Fibroblast of lung (primary cell): ENCODE data around the gene PAK6. TPM values are rescaled to one million over a fixed set of nuclear protein-coding genes. Genes with fewer than 3 reads are reported as not detected.

Experiments
- DNase-seq, 2 donors: peaks; one replicate each; pipeline versions ENCODE4 v3.0.0 to v3.0.0-alpha.2; 2010; ENCODE audit warnings: low read depth in 2 of 2
- H2AFZ ChIP-seq: 2 replicates; pipeline ENCODE4 v1.5.1; 2012; ENCODE audit warnings: low read length, control low read depth, inconsistent platforms
- H3K27ac ChIP-seq: 2 replicates; pipeline ENCODE4 v1.5.1; 2011; ENCODE audit warnings: low read length, control low read depth; ENCODE audit not compliant: insufficient read depth
- H3K27me3 ChIP-seq: 2 replicates; pipeline ENCODE4 v1.5.1; 2011; ENCODE audit warnings: mild to moderate bottlenecking, low read length; ENCODE audit not compliant: control insufficient read depth, insufficient read depth
- H3K36me3 ChIP-seq: 2 replicates; pipeline ENCODE4 v1.5.1; 2011; ENCODE audit warnings: low read length; ENCODE audit not compliant: control insufficient read depth, insufficient read depth
- H3K4me1 ChIP-seq: 2 replicates; pipeline ENCODE4 v1.5.1; 2011; ENCODE audit warnings: low read length; ENCODE audit not compliant: control insufficient read depth, insufficient read depth; ENCODE audit errors: extremely low read depth
- H3K4me2 ChIP-seq: 2 replicates; pipeline ENCODE4 v1.5.1; 2011; ENCODE audit warnings: low read length, control low read depth; ENCODE audit not compliant: insufficient read depth; ENCODE audit errors: extremely low read depth
- H3K4me3 ChIP-seq, 4 experiments: fragments of 200-600 bp in 1 of 4; sonication (generic) in 1 of 4; replicated peaks in 1 of 4; 2 replicates each; pipeline ENCODE4 v1.5.1; 2011 to 2016; ENCODE audit warnings: low read length in 4 of 4, low read depth in 3 of 4, mild to moderate bottlenecking in 3 of 4, control low read depth in 2 of 4, inconsistent platforms in 1 of 4, mixed read lengths in 1 of 4; ENCODE audit not compliant: insufficient read depth in 1 of 4; ENCODE audit errors: control extremely low read depth in 1 of 4
- H3K79me2 ChIP-seq: 2 replicates; pipeline ENCODE4 v1.5.1; 2012; ENCODE audit warnings: mild to moderate bottlenecking, low read length, inconsistent platforms; ENCODE audit not compliant: control insufficient read depth, insufficient read depth
- H3K9ac ChIP-seq: 2 replicates; pipeline ENCODE4 v1.5.1; 2011; ENCODE audit warnings: mild to moderate bottlenecking, low read length, control low read depth; ENCODE audit not compliant: insufficient read depth
- H3K9me3 ChIP-seq: 2 replicates; pipeline ENCODE4 v1.5.1; 2012; ENCODE audit warnings: low read depth, low read length; ENCODE audit not compliant: control insufficient read depth, insufficient read depth
- H4K20me1 ChIP-seq: 2 replicates; pipeline ENCODE4 v1.5.1; 2011; ENCODE audit warnings: low read length; ENCODE audit not compliant: control insufficient read depth, insufficient read depth; ENCODE audit errors: extremely low read depth
- CTCF ChIP-seq, 2 donors: IDR thresholded peaks in 1 of 2; conservative IDR thresholded peaks in 1 of 2; 1 replicate in 1 of 2; 2 replicates in 1 of 2; pipeline ENCODE4 v1.5.1; 2011 to 2012; ENCODE audit warnings: low read length in 2 of 2, control low read depth in 1 of 2, inconsistent platforms in 1 of 2, low read depth in 1 of 2, mild to moderate bottlenecking in 1 of 2
- EZH2 ChIP-seq: IDR thresholded peaks from 2 replicates; pipeline ENCODE4 v1.5.1; 2012; ENCODE audit warnings: low read length, control low read depth, mild to moderate bottlenecking; ENCODE audit errors: missing control alignments
- polyA plus RNA-seq, 2 donors: library from polyadenylated mRNA; depleted of rRNA in 1 of 2; stranded (reverse) in 1 of 2; unstranded in 1 of 2; fragments of >200 nt; gene quantifications; 2 replicates each; pipeline ENCODE4 v1.2.1, GENCODE V29; 2011 to 2012; ENCODE audit warnings: missing spikeins in 1 of 2
- total RNA-seq: library from RNA; depleted of rRNA; stranded (reverse); fragments of >200 nt; gene quantifications from 2 replicates; pipeline ENCODE4 v1.2.1, GENCODE V29; 2014

Gene PAK6
- total and polyA plus RNA-seq, 2 donors (not counting 1 experiment from before 2014, with no cell fraction given) = 0.03 TPM; not detected in 1

DNA sequence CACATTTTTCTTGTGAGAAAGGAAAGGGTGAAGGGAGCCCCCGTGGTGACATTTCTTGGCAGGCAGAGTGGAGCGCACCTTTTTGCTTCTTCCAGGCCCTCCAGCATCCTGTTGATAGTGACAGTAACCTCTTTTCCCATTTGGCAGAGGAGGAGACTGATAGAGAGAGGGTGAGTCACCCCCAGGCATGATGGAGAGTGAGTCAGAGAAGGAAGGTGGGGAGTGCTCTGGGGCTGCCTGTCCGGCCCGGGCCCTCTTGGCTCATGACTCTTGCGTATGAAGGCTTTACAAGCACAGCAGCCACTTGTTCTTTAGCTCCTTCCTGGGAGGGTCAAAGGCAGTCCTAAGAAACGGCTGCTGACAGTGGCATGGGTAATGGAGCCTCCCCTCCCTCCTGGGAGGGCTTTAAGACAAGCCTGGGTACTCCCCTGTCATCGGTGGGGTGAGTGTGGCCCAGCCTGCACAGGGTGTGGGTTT lies 28.0 kb downstream of the PAK6 start:
- Histone ChIP-seq H3K79me2 (no peaks in the 10 kb centered on the region), H2AFZ (peak overlapping the region; percentile 84), H3K27ac (peak overlapping the region; percentile 66), H3K36me3 (no peaks in the 10 kb centered on the region), H4K20me1 (no peaks in the 10 kb centered on the region), H3K4me2 (peak overlapping the region; percentile 1), H3K4me1 (peaks cover 7% of the 10 kb centered on the region), H3K9ac (no peak overlapping the region), H3K4me3 (no peak overlapping the region), H3K27me3 (no peaks in the 10 kb centered on the region), H3K9me3 (no peaks in the 10 kb centered on the region)
- peak; percentile 90 to 96 for DNase-seq
- TF ChIP-seq EZH2 (no peak), CTCF (conservative IDR thresholded peaks at IDR 0.05 in 1 of 2, IDR thresholded peaks at IDR 0.05 in 1 of 2; ENCODE audit: low read depth in 1 of 2, low read length in 2 of 2) (no peak)

GRCh38 chr15:40267670-40268069 lies 28.8 kb downstream of the PAK6 start:
- TF ChIP-seq EZH2 (no peak), CTCF (conservative IDR thresholded peaks at IDR 0.05 in 1 of 2, IDR thresholded peaks at IDR 0.05 in 1 of 2; ENCODE audit: low read depth in 1 of 2, low read length in 2 of 2) (no peak)
- Histone ChIP-seq H3K9ac (no peak overlapping the region), H3K4me1 (peaks cover 7% of the 10 kb centered on the region), H3K36me3 (no peaks in the 10 kb centered on the region), H4K20me1 (no peaks in the 10 kb centered on the region), H3K27me3 (no peaks in the 10 kb centered on the region), H3K9me3 (no peaks in the 10 kb centered on the region), H3K4me3 (no peak overlapping the region), H2AFZ (no peak overlapping the region), H3K79me2 (no peaks in the 10 kb centered on the region), H3K4me2 (no peak overlapping the region), H3K27ac (no peak overlapping the region)
- DNase-seq = no peak

GRCh38 chr15:40269604-40270003 lies 30.7 kb downstream of the PAK6 start:
- Histone ChIP-seq H2AFZ (no peak overlapping the region), H3K27ac (no peak overlapping the region), H3K4me3 (no peak overlapping the region), H3K36me3 (no peaks in the 10 kb centered on the region), H3K79me2 (no peaks in the 10 kb centered on the region), H3K4me1 (peaks cover 7% of the 10 kb centered on the region), H3K9me3 (no peaks in the 10 kb centered on the region), H3K9ac (no peak overlapping the region), H3K4me2 (no peak overlapping the region), H4K20me1 (no peaks in the 10 kb centered on the region), H3K27me3 (no peaks in the 10 kb centered on the region)
- no peak for DNase-seq
- TF ChIP-seq CTCF (conservative IDR thresholded peaks at IDR 0.05 in 1 of 2, IDR thresholded peaks at IDR 0.05 in 1 of 2; ENCODE audit: low read depth in 1 of 2, low read length in 2 of 2) = no peak
- no peak for TF ChIP-seq EZH2
